Activated naive CD4-positive, alpha-beta T cell treated with anti-CD3 and anti-CD28 coated beads, Interleukin-2, amount 50 U/mL, for 72 hours (primary cell): Measurements from ENCODE around the gene KCTD8. TPM values are rescaled to one million over a fixed set of nuclear protein-coding genes. Genes with fewer than 3 reads are reported as not detected.

ENCODE experiments used
- ATAC-seq, 2 donors: fragments of 150-1000 bp; cut with Tn5 transposase; 2 replicates each; pipeline ENCODE4 v1.10.0; 2021; ENCODE audit warnings: mild to moderate bottlenecking in 2 of 2, moderate library complexity in 2 of 2
- DNase-seq, 2 donors: peaks; one replicate each; pipeline ENCODE4 v3.0.0; 2021 to 2022; ENCODE audit warnings: low spot score in 2 of 2
- H3K27ac Mint-ChIP-seq, 2 donors: one replicate each; pipeline ENCODE4 v1.8.0; 2022; ENCODE audit warnings: mild to moderate bottlenecking in 2 of 2, mixed read lengths in 2 of 2
- H3K36me3 Mint-ChIP-seq, 2 donors: one replicate each; pipeline ENCODE4 v1.8.0; 2022; ENCODE audit warnings: mixed read lengths in 2 of 2
- H3K9me3 Mint-ChIP-seq, 2 donors: one replicate each; pipeline ENCODE4 v1.8.0; 2022; ENCODE audit warnings: mixed read lengths in 2 of 2
- total RNA-seq, 2 donors: library from RNA; stranded (reverse); gene quantifications; one replicate each; pipeline ENCODE4 v1.2.3, GENCODE V29; 2022

KCTD8 gene
- total RNA-seq, 2 donors from 2014 or later, result not detected

DNA sequence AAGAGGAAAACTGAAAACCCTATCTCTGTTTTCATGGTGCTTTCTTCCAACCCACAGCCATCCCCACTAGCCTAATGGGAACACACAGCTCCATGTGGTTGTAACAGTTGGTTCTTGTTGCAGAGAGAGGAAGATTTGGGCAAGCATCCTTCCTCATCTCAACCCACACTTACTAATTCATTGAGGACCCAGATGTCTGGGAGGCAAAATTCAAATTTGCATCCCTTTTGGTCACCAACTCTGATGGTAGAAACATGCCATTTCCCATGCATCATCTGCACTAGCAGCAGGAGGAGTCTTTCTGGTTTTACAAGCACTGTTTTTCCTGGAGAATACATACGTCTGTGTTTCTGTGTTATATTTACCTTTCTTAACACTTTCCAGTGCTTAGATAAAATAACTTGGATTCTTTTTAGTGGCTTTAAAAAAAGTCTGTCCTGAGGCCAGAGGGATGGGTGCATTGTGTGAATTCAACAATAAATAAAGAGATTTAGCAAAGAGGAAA lies 301.0 kb downstream of the KCTD8 start:
- Mint-ChIP-seq H3K27ac (no peak overlapping the region), H3K9me3 (peaks cover 8 to 20% of the 10 kb centered on the region in 2 donors), H3K36me3 (peaks cover 0 to 5% of the 10 kb centered on the region in 2 donors)
- DNase-seq (no peak), ATAC-seq (no peak)

DNA sequence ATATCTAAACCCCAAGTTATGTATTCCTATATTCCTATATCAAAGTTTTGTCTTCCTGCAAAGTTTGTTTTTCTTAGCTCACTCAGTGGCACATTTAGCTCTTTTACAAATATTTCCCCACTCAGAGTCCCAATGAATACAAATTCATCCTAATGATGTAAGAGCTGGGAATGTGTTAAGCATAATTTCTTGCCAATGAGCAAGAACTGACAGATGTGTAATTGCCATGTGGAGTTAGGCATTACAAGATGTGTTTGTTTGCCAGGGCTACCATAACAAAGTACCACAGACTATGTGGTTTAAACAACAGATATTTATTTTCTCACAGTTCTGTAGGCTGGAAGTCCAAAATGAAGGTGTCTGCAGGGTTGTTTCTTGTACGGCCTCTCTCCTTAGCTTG lies 302.1 kb downstream of the KCTD8 start:
- DNase-seq (no peak), ATAC-seq (no peak)
- no peak overlapping the region for H3K27ac Mint-ChIP-seq
- H3K36me3 Mint-ChIP-seq, result peaks cover 0 to 5% of the 10 kb centered on the region in 2 donors
- peaks cover 8 to 20% of the 10 kb centered on the region in 2 donors for H3K9me3 Mint-ChIP-seq

DNA sequence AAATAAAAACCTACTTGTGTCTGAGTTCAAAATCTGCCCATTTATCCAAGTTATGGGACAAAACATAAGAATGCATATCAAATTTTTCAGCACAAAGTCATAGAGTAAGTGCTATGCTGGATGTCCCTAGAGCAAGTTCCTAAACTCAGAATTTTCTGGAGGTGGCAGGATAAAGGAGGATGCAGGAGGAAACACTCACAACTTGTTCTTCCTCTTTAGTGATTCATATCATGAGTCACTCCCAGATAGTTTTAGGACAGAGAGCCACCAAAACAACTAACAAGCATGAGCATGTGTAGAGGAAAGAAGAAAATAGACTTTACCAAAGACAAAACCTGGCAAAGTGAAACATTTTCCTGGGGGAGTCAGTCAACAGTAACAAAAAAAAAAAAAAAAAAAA lies 302.7 kb downstream of the KCTD8 start:
- DNase-seq (no peak), ATAC-seq (no peak)
- H3K27ac Mint-ChIP-seq, result no peak overlapping the region
- peaks cover 11 to 20% of the 10 kb centered on the region in 2 donors for H3K9me3 Mint-ChIP-seq
- H3K36me3 Mint-ChIP-seq, result peaks cover 0 to 5% of the 10 kb centered on the region in 2 donors

DNA sequence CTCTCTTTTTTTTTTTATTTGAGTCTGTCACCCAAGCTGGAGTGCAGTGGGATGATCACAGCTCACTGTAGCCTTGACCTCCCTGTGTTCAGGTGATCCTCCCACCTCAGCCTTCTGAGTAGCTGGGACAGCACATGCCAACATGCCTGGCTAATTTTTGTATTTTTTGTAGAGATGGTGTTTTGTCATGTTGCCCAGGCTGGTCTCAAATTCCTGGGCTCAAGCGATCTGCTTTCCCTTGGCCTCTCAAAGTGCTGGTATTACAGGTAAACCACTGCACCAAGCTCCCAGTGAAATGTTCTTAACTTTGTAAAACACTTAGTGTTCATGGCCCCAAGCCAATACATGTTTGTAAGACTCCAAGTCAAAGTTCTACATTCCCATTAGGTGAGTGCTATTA lies 316.1 kb downstream of the KCTD8 start:
- Mint-ChIP-seq H3K27ac (no peak overlapping the region), H3K9me3 (peaks cover 20 to 26% of the 10 kb centered on the region in 2 donors), H3K36me3 (no peaks in the 10 kb centered on the region)
- no peak for ATAC-seq
- no peak for DNase-seq

Other genes with a start within 250 kb of the KCTD8 start
- gene YIPF7, start 202.8 kb upstream of the KCTD8 start, total RNA-seq, result under 1 TPM in 1 of 2 donors, not detected in 1; 0.61 TPM
- gene GUF1, start 229.6 kb upstream of the KCTD8 start, total RNA-seq, result 10 to 100 TPM; 34.5 to 51.4 TPM